DND-41 (cell line): ENCODE measurements around the gene HAUS1.

Experiments used
- ATAC-seq: fragments of 200-7000 bp; cut with Tn5 transposase; 3 replicates; pipeline ENCODE4 v1.9.1; 2021; ENCODE audit warnings: low read depth; ENCODE audit not compliant: insufficient read depth
- DNase-seq: peaks from one replicate; pipeline ENCODE4 v3.0.0-alpha.2; 2020
- H2AFZ ChIP-seq: 2 replicates; pipeline ENCODE4 v1.6.0; 2012; ENCODE audit warnings: low read depth, low read length
- H3K27ac ChIP-seq: 2 replicates; pipeline ENCODE4 v1.5.1; 2012; ENCODE audit warnings: low read length, inconsistent platforms
- H3K27me3 ChIP-seq: fragments of 200-600 bp; sonication (generic); 2 replicates; pipeline ENCODE4 v1.6.0; 2012; ENCODE audit warnings: low read length, mild to moderate bottlenecking, inconsistent platforms; ENCODE audit not compliant: insufficient read depth, poor library complexity
- H3K36me3 ChIP-seq: 2 replicates; pipeline ENCODE4 v1.5.1; 2012; ENCODE audit warnings: low read length, inconsistent platforms; ENCODE audit not compliant: insufficient read depth
- H3K4me1 ChIP-seq: 2 replicates; pipeline ENCODE4 v1.5.1; 2012; ENCODE audit warnings: mild to moderate bottlenecking, low read length; ENCODE audit not compliant: insufficient read depth
- H3K4me2 ChIP-seq: 2 replicates; pipeline ENCODE4 v1.6.0; 2012; ENCODE audit warnings: mild to moderate bottlenecking, moderate library complexity, low read length, inconsistent platforms; ENCODE audit not compliant: insufficient read depth
- H3K4me3 ChIP-seq, 2 experiments: fragments of 200-600 bp in 1 of 2; shearing (Covaris generic) in 1 of 2; 2 replicates each; pipeline ENCODE4 v1.5.1; 2012 to 2016; ENCODE audit warnings: inconsistent platforms in 2 of 2, low read length in 2 of 2, mild to moderate bottlenecking in 2 of 2, low read depth in 1 of 2, moderate library complexity in 1 of 2
- H3K79me2 ChIP-seq: 2 replicates; pipeline ENCODE4 v1.6.0; 2012; ENCODE audit warnings: low read length, inconsistent platforms; ENCODE audit not compliant: insufficient read depth
- H3K9ac ChIP-seq: 2 replicates; pipeline ENCODE4 v1.6.0; 2012; ENCODE audit warnings: low read depth, mild to moderate bottlenecking, inconsistent platforms, low read length, moderate library complexity
- H3K9me3 ChIP-seq: 2 replicates; pipeline ENCODE4 v1.5.1; 2012; ENCODE audit warnings: low read length, moderate library complexity, mild to moderate bottlenecking, inconsistent platforms; ENCODE audit not compliant: insufficient read depth, severe bottlenecking
- H4K20me1 ChIP-seq: 2 replicates; pipeline ENCODE4 v1.6.0; 2012; ENCODE audit warnings: low read length; ENCODE audit not compliant: insufficient read depth
- CTCF ChIP-seq: IDR thresholded peaks from 2 replicates; pipeline ENCODE4 v1.5.1; 2012; ENCODE audit warnings: borderline replicate concordance, low read length, moderate library complexity, mild to moderate bottlenecking; ENCODE audit not compliant: poor library complexity, severe bottlenecking; ENCODE audit errors: extremely low read depth
- EZH2 ChIP-seq: IDR thresholded peaks from 3 replicates; pipeline ENCODE4 v1.6.1; 2012; ENCODE audit warnings: borderline replicate concordance, low read depth, mild to moderate bottlenecking, moderate library complexity, low read length, inconsistent platforms; ENCODE audit not compliant: severe bottlenecking

HAUS1 gene

GRCh38 chr18:46067438-46068007 lies 36.7 kb upstream of the HAUS1 start:
- Histone ChIP-seq H3K27ac (no peak overlapping the region), H2AFZ (no peak overlapping the region), H3K36me3 (no peaks in the 10 kb centered on the region), H3K9me3 (no peaks in the 10 kb centered on the region), H3K4me1 (no peaks in the 10 kb centered on the region), H4K20me1 (no peaks in the 10 kb centered on the region), H3K79me2 (no peaks in the 10 kb centered on the region), H3K27me3 (no peaks in the 10 kb centered on the region), H3K9ac (no peak overlapping the region), H3K4me2 (no peak overlapping the region), H3K4me3 (no peak overlapping the region)
- no peak for TF ChIP-seq CTCF
- ATAC-seq (0 out of 3 replicates have a peak, but pooled peaks have one; percentile 18), DNase-seq (no peak)

- no peaks in the 10 kb centered on the region for H3K4me1 ChIP-seq
Measured at GRCh38 chr18:46068763-46069162, 35.4 kb upstream of the HAUS1 start.

GRCh38 chr18:46069524-46069923 lies 34.7 kb upstream of the HAUS1 start:
- no peaks in the 10 kb centered on the region for H3K36me3 ChIP-seq
- no peak overlapping the region for H3K9ac ChIP-seq
- no peaks in the 10 kb centered on the region for H3K79me2 ChIP-seq
- no peak overlapping the region for H3K4me3 ChIP-seq
- H3K27me3 ChIP-seq = no peaks in the 10 kb centered on the region
- no peak overlapping the region for H2AFZ ChIP-seq
- H3K9me3 ChIP-seq = no peaks in the 10 kb centered on the region
- DNase-seq = no peak
- TF ChIP-seq EZH2 = no peak
- TF ChIP-seq CTCF = no peak
- H3K4me1 ChIP-seq = no peaks in the 10 kb centered on the region
- H4K20me1 ChIP-seq = no peaks in the 10 kb centered on the region
- ATAC-seq = no peak
- no peak overlapping the region for H3K27ac ChIP-seq
- no peak overlapping the region for H3K4me2 ChIP-seq

More at GRCh38 chr18:46068763-46069162, 35.4 kb upstream of the HAUS1 start:
- ATAC-seq (no peak), DNase-seq (no peak)
- no peak overlapping the region for H3K4me3 ChIP-seq
- H3K36me3 ChIP-seq = no peaks in the 10 kb centered on the region
- H3K4me2 ChIP-seq = no peak overlapping the region
- TF ChIP-seq CTCF = no peak
- no peak for TF ChIP-seq EZH2
- no peaks in the 10 kb centered on the region for H3K9me3 ChIP-seq
- no peaks in the 10 kb centered on the region for H3K27me3 ChIP-seq
- no peaks in the 10 kb centered on the region for H3K79me2 ChIP-seq
- no peak overlapping the region for H2AFZ ChIP-seq
- H3K9ac ChIP-seq = no peak overlapping the region
- no peak overlapping the region for H3K27ac ChIP-seq
- no peaks in the 10 kb centered on the region for H4K20me1 ChIP-seq

GRCh38 chr18:46070232-46070631 lies 34.0 kb upstream of the HAUS1 start:
- Histone ChIP-seq H3K36me3 (no peaks in the 10 kb centered on the region), H3K27me3 (no peaks in the 10 kb centered on the region), H3K9ac (no peak overlapping the region), H3K27ac (no peak overlapping the region), H3K4me1 (no peaks in the 10 kb centered on the region), H4K20me1 (no peaks in the 10 kb centered on the region), H3K79me2 (no peaks in the 10 kb centered on the region), H2AFZ (no peak overlapping the region), H3K4me2 (no peak overlapping the region), H3K4me3 (no peak overlapping the region), H3K9me3 (no peaks in the 10 kb centered on the region)
- DNase-seq = no peak
- no peak for TF ChIP-seq EZH2
- TF ChIP-seq CTCF = no peak
- ATAC-seq = no peak
